Measurements from ENCODE around the gene SUPT7L.

SUPT7L gene

DNA sequence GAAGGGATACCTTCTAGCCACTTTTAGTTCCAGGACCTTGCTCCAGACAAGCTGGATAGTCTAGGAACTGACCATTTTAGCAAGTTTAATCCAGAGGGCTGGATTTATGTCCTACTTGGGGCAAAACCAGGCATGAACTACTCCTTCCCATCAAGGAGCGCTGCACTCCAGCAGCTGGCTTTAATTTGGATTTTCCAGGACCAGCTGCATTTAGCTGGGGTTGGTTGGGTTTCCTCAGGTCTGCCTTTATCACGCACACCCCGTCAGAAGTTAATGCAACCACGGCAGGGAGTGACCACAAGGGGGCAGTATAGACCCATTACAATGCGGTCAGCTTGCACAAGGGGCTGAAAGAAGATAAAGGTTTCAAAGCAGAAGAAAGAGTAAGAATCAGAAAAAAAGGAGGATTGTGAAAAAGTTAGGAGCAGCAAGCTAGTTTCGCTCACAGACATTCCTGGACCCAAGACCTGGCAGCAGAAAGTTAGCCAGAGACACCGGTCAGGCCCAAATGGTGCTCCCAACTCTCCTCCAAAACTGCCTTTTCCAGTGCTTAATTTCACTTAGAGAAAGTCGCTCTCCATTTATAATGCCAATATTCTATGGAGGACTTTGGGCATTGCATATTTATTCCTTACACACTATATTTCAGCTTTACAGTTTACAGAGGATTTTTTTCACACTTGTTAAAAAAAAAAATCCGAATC, 40.4 kb upstream of the SUPT7L start:
- no peak overlapping the region for H3K9ac ChIP-seq

DNA sequence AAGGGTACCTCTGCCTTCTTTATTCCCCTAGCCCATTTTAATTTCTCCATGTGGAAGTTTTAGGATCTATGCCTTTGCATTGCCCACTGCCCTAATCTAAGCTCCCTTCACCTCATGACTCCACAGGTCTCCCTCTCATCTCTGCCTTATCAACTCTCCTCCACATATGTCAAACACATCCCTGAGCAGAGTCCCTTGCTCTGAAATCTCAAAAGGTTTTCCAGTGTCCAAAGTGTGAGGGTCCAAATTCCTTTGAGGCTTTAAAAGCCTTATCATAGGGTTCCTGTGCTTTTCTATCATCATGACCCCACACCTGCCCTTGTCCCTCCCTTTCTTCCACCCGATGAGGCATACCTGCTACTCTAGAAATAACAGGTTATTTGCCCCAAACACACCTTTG, 38.9 kb upstream of the SUPT7L start:
- H3K36me3 ChIP-seq (ENCODE audit: control insufficient read depth, insufficient read depth, low read length): no peaks in the 10 kb centered on the region
- no peaks in the 10 kb centered on the region for H3K4me1 ChIP-seq
- no peaks in the 10 kb centered on the region for H3K9me3 ChIP-seq (ENCODE audit: control insufficient read depth, low read length)
- H3K27ac ChIP-seq: no peak overlapping the region
- H2AFZ ChIP-seq: no peak overlapping the region
- H3K79me2 ChIP-seq: no peaks in the 10 kb centered on the region
- H3K27me3 ChIP-seq (ENCODE audit: control insufficient read depth, insufficient read depth, low read length): no peaks in the 10 kb centered on the region
- TF ChIP-seq, protein P1, sequence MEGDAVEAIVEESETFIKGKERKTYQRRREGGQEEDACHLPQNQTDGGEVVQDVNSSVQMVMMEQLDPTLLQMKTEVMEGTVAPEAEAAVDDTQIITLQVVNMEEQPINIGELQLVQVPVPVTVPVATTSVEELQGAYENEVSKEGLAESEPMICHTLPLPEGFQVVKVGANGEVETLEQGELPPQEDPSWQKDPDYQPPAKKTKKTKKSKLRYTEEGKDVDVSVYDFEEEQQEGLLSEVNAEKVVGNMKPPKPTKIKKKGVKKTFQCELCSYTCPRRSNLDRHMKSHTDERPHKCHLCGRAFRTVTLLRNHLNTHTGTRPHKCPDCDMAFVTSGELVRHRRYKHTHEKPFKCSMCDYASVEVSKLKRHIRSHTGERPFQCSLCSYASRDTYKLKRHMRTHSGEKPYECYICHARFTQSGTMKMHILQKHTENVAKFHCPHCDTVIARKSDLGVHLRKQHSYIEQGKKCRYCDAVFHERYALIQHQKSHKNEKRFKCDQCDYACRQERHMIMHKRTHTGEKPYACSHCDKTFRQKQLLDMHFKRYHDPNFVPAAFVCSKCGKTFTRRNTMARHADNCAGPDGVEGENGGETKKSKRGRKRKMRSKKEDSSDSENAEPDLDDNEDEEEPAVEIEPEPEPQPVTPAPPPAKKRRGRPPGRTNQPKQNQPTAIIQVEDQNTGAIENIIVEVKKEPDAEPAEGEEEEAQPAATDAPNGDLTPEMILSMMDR (IDR thresholded peaks at IDR 0.05): no peak
- no peak overlapping the region for H3K4me2 ChIP-seq (ENCODE audit: low read length)
- no peak overlapping the region for H3K9ac ChIP-seq
- H3K4me3 ChIP-seq (ENCODE audit: low read depth, low read length): no peak overlapping the region

More for the DNA sequence above, 40.4 kb upstream of the SUPT7L start:
- H3K4me1 ChIP-seq: no peaks in the 10 kb centered on the region
- H3K36me3 ChIP-seq (ENCODE audit: control insufficient read depth, insufficient read depth, low read length): no peaks in the 10 kb centered on the region
- peak overlapping the region; percentile 1 for H2AFZ ChIP-seq
- no peak overlapping the region for H3K4me2 ChIP-seq (ENCODE audit: low read length)
- no peaks in the 10 kb centered on the region for H3K9me3 ChIP-seq (ENCODE audit: control insufficient read depth, low read length)
- H3K4me3 ChIP-seq (ENCODE audit: low read depth, low read length): no peak overlapping the region
- TF ChIP-seq, protein P1 (IDR thresholded peaks at IDR 0.05): peak; percentile 96
- H3K27ac ChIP-seq: no peak overlapping the region
- H3K79me2 ChIP-seq: no peaks in the 10 kb centered on the region
- H3K27me3 ChIP-seq (ENCODE audit: control insufficient read depth, insufficient read depth, low read length): no peaks in the 10 kb centered on the region

DNA sequence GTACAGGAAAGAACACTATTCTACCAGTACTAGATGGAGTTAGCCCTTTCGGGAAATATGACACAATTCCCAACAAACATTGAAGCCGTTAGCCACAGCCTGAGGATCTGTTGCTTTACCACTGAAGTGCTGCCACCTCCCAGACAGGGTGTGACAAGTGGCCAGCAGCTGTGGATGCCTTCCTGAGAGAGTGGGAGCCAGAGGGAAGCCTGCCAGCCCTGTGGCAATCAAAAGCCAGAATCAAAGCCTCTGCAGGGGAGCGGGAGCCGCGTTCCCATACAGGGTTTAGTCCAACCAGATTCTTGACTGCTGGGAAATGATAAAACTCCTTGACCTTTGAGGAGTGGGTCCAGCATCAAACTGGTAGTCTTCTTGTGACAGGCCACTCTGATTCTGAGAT, 38.3 kb upstream of the SUPT7L start:
- Histone ChIP-seq H3K4me1 (no peaks in the 10 kb centered on the region), H3K36me3 (ENCODE audit: control insufficient read depth, insufficient read depth, low read length) (no peaks in the 10 kb centered on the region), H3K79me2 (no peaks in the 10 kb centered on the region), H3K9ac (no peak overlapping the region), H3K9me3 (ENCODE audit: control insufficient read depth, low read length) (no peaks in the 10 kb centered on the region), H3K27ac (no peak overlapping the region), H3K27me3 (ENCODE audit: control insufficient read depth, insufficient read depth, low read length) (no peaks in the 10 kb centered on the region), H2AFZ (no peak overlapping the region), H3K4me2 (ENCODE audit: low read length) (no peak overlapping the region), H3K4me3 (ENCODE audit: low read depth, low read length) (no peak overlapping the region)
- TF ChIP-seq, protein P1 (IDR thresholded peaks at IDR 0.05): no peak

DNA sequence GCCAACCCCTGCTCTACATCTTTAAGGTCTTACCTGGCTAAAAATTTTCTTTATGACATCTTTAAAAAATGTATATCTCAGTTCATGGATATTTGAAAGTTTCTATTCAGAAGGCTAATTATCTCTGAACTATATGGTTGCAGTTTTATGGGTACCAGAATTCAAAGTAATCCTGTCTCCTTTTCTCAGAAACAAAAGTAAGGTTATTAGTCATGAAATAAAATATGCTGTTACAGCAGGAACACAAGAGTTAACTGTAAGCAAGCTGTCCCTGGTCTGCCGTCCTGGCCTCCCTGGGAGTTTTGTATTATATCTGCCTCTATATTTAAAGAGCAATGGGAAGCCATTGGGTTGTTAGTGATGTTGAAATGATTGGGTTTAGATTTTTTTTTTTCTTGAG, 34.2 kb upstream of the SUPT7L start:
- Histone ChIP-seq H3K27me3 (ENCODE audit: control insufficient read depth, insufficient read depth, low read length) (no peaks in the 10 kb centered on the region), H3K79me2 (no peaks in the 10 kb centered on the region), H3K4me1 (no peaks in the 10 kb centered on the region), H3K4me2 (ENCODE audit: low read length) (no peak overlapping the region), H2AFZ (no peak overlapping the region), H3K9me3 (ENCODE audit: control insufficient read depth, low read length) (no peaks in the 10 kb centered on the region), H3K36me3 (ENCODE audit: control insufficient read depth, insufficient read depth, low read length) (no peaks in the 10 kb centered on the region), H3K27ac (no peak overlapping the region), H3K9ac (no peak overlapping the region), H3K4me3 (ENCODE audit: low read depth, low read length) (no peak overlapping the region)
- TF ChIP-seq, protein P1 (IDR thresholded peaks at IDR 0.05): no peak

DNA sequence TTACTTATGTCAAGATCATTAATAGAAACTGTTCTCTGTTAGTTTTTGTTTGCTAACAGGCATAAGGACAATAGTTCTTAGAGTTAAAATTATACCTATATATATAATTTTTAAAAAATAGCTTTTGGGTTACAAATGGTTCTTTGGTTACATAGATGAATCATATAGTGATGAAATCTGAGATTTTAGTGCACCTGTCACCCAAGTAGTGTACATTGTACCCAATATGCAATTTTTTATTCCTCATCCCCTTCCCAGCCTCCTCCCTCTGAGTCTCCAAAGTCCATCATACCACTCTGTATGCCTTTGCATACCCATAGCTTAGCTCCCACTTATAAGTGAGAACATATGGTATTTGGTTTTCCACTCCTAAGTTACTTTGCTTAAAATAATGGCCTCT, 26.6 kb upstream of the SUPT7L start:
- Histone ChIP-seq H3K36me3 (ENCODE audit: control insufficient read depth, insufficient read depth, low read length) (no peaks in the 10 kb centered on the region), H3K79me2 (no peaks in the 10 kb centered on the region), H3K4me2 (ENCODE audit: low read length) (no peak overlapping the region), H3K4me1 (no peaks in the 10 kb centered on the region), H3K27me3 (ENCODE audit: control insufficient read depth, insufficient read depth, low read length) (no peaks in the 10 kb centered on the region), H3K27ac (no peak overlapping the region), H3K4me3 (ENCODE audit: low read depth, low read length) (no peak overlapping the region), H3K9ac (no peak overlapping the region), H3K9me3 (ENCODE audit: control insufficient read depth, low read length) (no peaks in the 10 kb centered on the region), H2AFZ (no peak overlapping the region)
- TF ChIP-seq, protein P1 (IDR thresholded peaks at IDR 0.05): no peak

Measured in parathyroid adenoma (tissue), 2 donors.